HepG2 (cell line): ENCODE data around the gene FNBP1L. TPM values are rescaled to one million over a fixed set of nuclear protein-coding genes. Genes with fewer than 3 reads are reported as not detected.

Experiments used
- ATAC-seq: fragments of 200-7000 bp; cut with Tn5 transposase; 3 replicates; pipeline ENCODE4 v1.9.1; 2020; ENCODE audit warnings: mild to moderate bottlenecking, moderate library complexity
- BruUV-seq: library from RNA; stranded (reverse); fragments of 400-500 nt; replicated peaks from 2 replicates; lab custom pipeline; 2021; lab: Mats Ljungman, UMichigan
- CTCF ChIA-PET: fragments of 300-600 bp; formaldehyde crosslinking; extraction: SDS; loops from one replicate; lab custom pipeline; 2021; ENCODE audit warnings: low total read pairs, inconsistent platforms, low intra/inter-chr PET ratio; lab: Yijun Ruan, JAX
- POLR2A ChIA-PET: fragments of 350-600 bp; sonication (Branson Sonifier 250); formaldehyde crosslinking; loops from one replicate; lab custom pipeline; 2020; ENCODE audit warnings: antibody characterized with exemption, inconsistent platforms; lab: Yijun Ruan, JAX
- DNase-seq: peaks from one replicate; pipeline ENCODE4 v3.0.0-alpha.2; 2015; ENCODE audit warnings: low spot score
- FAIRE-seq: peaks from 3 replicates; lab custom pipeline; 2011; peaks lifted over from hg19 to GRCh38; lab: Jason Lieb, UNC
- H2AFZ ChIP-seq: one replicate; pipeline ENCODE4 v1.6.1; 2011; ENCODE audit warnings: low read length, inconsistent platforms
- H3K27ac ChIP-seq: fragments of 300-600 bp; 3 replicates; pipeline ENCODE4 v1.8.0; 2011; ENCODE audit warnings: mixed run types, mild to moderate bottlenecking, mixed read lengths, low read length, inconsistent platforms; ENCODE audit not compliant: insufficient read depth; ENCODE audit errors: extremely low read length
- H3K27me3 ChIP-seq, 2 experiments: fragments of 200-600 bp in 1 of 2; 2 replicates in 1 of 2; 3 replicates in 1 of 2; pipeline versions ENCODE4 v1.6.0 to v1.8.0; 2011; ENCODE audit warnings: low read length in 2 of 2, mild to moderate bottlenecking in 2 of 2, moderate library complexity in 2 of 2, inconsistent platforms in 1 of 2; ENCODE audit not compliant: insufficient read depth in 2 of 2, control insufficient read depth in 1 of 2
- H3K36me3 ChIP-seq, 2 experiments: fragments of 200-600 bp in 1 of 2; replicated peaks in 1 of 2; 2 replicates in 1 of 2; 3 replicates in 1 of 2; pipeline versions ENCODE4 v1.5.1 to v1.8.0; 2011; ENCODE audit warnings: low read length in 2 of 2, inconsistent platforms in 1 of 2; ENCODE audit not compliant: insufficient read depth in 2 of 2, control insufficient read depth in 1 of 2
- H3K4me1 ChIP-seq: 2 replicates; pipeline ENCODE4 v1.5.1; 2012; ENCODE audit warnings: low read length, inconsistent platforms; ENCODE audit not compliant: insufficient read depth
- H3K4me2 ChIP-seq: 2 replicates; pipeline ENCODE4 v1.6.0; 2011; ENCODE audit warnings: low read depth, low read length, inconsistent platforms
- H3K4me3 ChIP-seq, 3 experiments: fragments of 200-600 bp in 1 of 3; sonication (generic), shearing (Covaris generic) in 1 of 3; replicated peaks in 1 of 3; 2 replicates each; pipeline ENCODE4 v1.5.1; 2011 to 2016; ENCODE audit warnings: low read length in 3 of 3, inconsistent platforms in 2 of 3, low read depth in 2 of 3, mild to moderate bottlenecking in 2 of 3, control low read depth in 1 of 3, mixed read lengths in 1 of 3; ENCODE audit not compliant: insufficient read depth in 1 of 3
- H3K79me2 ChIP-seq: one replicate; pipeline ENCODE4 v1.6.1; 2011; ENCODE audit warnings: low read length, inconsistent platforms; ENCODE audit not compliant: insufficient read depth
- H3K9ac ChIP-seq: 2 replicates; pipeline ENCODE4 v1.6.0; 2011; ENCODE audit warnings: mild to moderate bottlenecking, low read depth, low read length, inconsistent platforms; ENCODE audit not compliant: insufficient read depth
- H3K9me3 ChIP-seq: 2 replicates; pipeline ENCODE4 v1.5.1; 2012; ENCODE audit warnings: mild to moderate bottlenecking, low read length
- H4K20me1 ChIP-seq: 2 replicates; pipeline ENCODE4 v1.6.0; 2011; ENCODE audit warnings: inconsistent platforms, mild to moderate bottlenecking, low read length, moderate library complexity; ENCODE audit not compliant: insufficient read depth
- CREB1 ChIP-seq, 2 experiments: fragments of 450-650 bp in 1 of 2; IDR thresholded peaks; 2 replicates each; pipeline ENCODE4 v1.6.1; 2016 to 2017; ENCODE audit warnings: control low read depth in 1 of 2, mild to moderate bottlenecking in 1 of 2, missing compliant biosample characterization in 1 of 2, missing genetic modification characterization in 1 of 2
- GABPB1 ChIP-seq: IDR thresholded peaks from 2 replicates; pipeline ENCODE4 v1.6.1; 2016; ENCODE audit warnings: mild to moderate bottlenecking, missing genetic modification reagents, moderate library complexity, missing compliant biosample characterization
- GZF1 ChIP-seq: sonication (generic); formaldehyde crosslinking; IDR thresholded peaks from 2 replicates; pipeline ENCODE4 v1.5.1; 2020; ENCODE audit warnings: mild to moderate bottlenecking, missing genetic modification reagents
- KLF15 ChIP-seq: sonication (generic); formaldehyde crosslinking; IDR thresholded peaks from 2 replicates; pipeline ENCODE4 v1.8.1; 2023; ENCODE audit warnings: borderline replicate concordance, mild to moderate bottlenecking, inconsistent platforms, missing genetic modification reagents, mixed read lengths
- MZF1 ChIP-seq: sonication (generic); formaldehyde crosslinking; IDR thresholded peaks from 2 replicates; pipeline ENCODE4 v1.8.1; 2023; ENCODE audit warnings: mild to moderate bottlenecking, missing genetic modification reagents, borderline replicate concordance
- SNRNP70 ChIP-seq: fragments of 200-400 bp; formaldehyde crosslinking; IDR thresholded peaks from 2 replicates; pipeline ENCODE4 v1.6.1; 2017; ENCODE audit warnings: mild to moderate bottlenecking, low read depth, low read length, moderate library complexity
- ZBTB25 ChIP-seq: IDR thresholded peaks from 2 replicates; pipeline ENCODE4 v1.6.1; 2018; ENCODE audit warnings: missing genetic modification reagents
- ZBTB33 ChIP-seq: sonication (generic); formaldehyde crosslinking; IDR thresholded peaks from 2 replicates; pipeline ENCODE4 v1.4.0; 2020; ENCODE audit warnings: missing genetic modification reagents
- ZFP41 ChIP-seq: sonication (generic); formaldehyde crosslinking; IDR thresholded peaks from 2 replicates; pipeline ENCODE4 v1.4.0; 2020; ENCODE audit warnings: mild to moderate bottlenecking, missing genetic modification reagents, borderline replicate concordance
- ZFX ChIP-seq: sonication (generic); formaldehyde crosslinking; IDR thresholded peaks from 2 replicates; pipeline ENCODE4 v1.4.0; 2020; ENCODE audit warnings: mild to moderate bottlenecking, low read depth, missing genetic modification reagents, moderate library complexity
- ZMAT5 ChIP-seq: sonication (generic); formaldehyde crosslinking; IDR thresholded peaks from 2 replicates; pipeline ENCODE4 v1.5.0; 2020; ENCODE audit warnings: mild to moderate bottlenecking, low read depth, missing genetic modification reagents, borderline replicate concordance
- ZNF512 ChIP-seq: sonication (generic); formaldehyde crosslinking; IDR thresholded peaks from 2 replicates; pipeline ENCODE4 v1.4.0; 2020; ENCODE audit warnings: mild to moderate bottlenecking, missing genetic modification reagents
- ZNF775 ChIP-seq: sonication (generic); formaldehyde crosslinking; IDR thresholded peaks from 2 replicates; pipeline ENCODE4 v1.4.0; 2020; ENCODE audit warnings: missing genetic modification reagents, mild to moderate bottlenecking, moderate library complexity, borderline replicate concordance
- WGBS: methylation state at CpG from one replicate; pipeline ENCODE4 v1.1.6; 2017; ENCODE audit warnings: low lambda C conversion rate; 5-methylcytosine and 5-hydroxymethylcytosine counted together
- in situ Hi-C: cut with HindIII; loops from 2 replicates; pipeline ENCODE4 v1.10.0; 2017; ENCODE audit warnings: low pct_unique_long_range_greater_than_20kb; ENCODE audit not compliant: extremely low pct_ligation_motif_present
- intact Hi-C: fragments of 100-400 bp; cut with micrococcal nuclease; formaldehyde crosslinking; loops from one replicate; pipeline ENCODE4 v1.10.0; 2022; ENCODE audit not compliant: unreplicated experiment
- polyA plus RNA-seq, 8 experiments: library from polyadenylated mRNA; depleted of rRNA in 3 of 8; stranded (reverse) in 7 of 8; unstranded in 1 of 8; fragments of >200 nt; fragmentation: Illumina TruSeq in 4 of 8; extraction: Trizol in 4 of 8; gene quantifications; 2 replicates each; pipeline versions ENCODE4 v1.2.1 to v1.2.3, GENCODE V29; 2011 to 2016; ENCODE audit warnings: low read depth in 4 of 8, missing spikeins in 1 of 8, mixed read lengths in 1 of 8; ENCODE audit not compliant: insufficient read depth in 1 of 8
- total RNA-seq, 5 experiments: library from RNA; depleted of rRNA; stranded (reverse); fragments of >200 nt; fragmentation: Illumina TruSeq; extraction: Trizol; gene quantifications; 2 replicates each; pipeline ENCODE4 v1.2.3, GENCODE V29; 2016; ENCODE audit warnings: low read depth in 1 of 5

Gene FNBP1L
- total and polyA plus RNA-seq, 2 of the 13 experiments (the other 11 are each of a cell fraction or from before 2014, with no cell fraction given), result 24.1 to 27.1 TPM

- FAIRE-seq (no peak), DNase-seq (no peak), ATAC-seq (no peak)
- H3K4me1 ChIP-seq, result peaks cover 41% of the 10 kb centered on the region
- H3K36me3 ChIP-seq, result peaks cover 3 to 4% of the 10 kb centered on the region in 2 experiments; a peak in 4 of 5 replicates
- POLR2A ChIA-PET, result interaction anchor here (0.7 kb wide), 1 partner anchor 51 kb away, joined by 5 read pairs; no protein-coding TSS in a partner anchor
- H3K9me3 ChIP-seq, result no peaks in the 10 kb centered on the region
- no peak overlapping the region for H3K4me3 ChIP-seq
- H3K79me2 ChIP-seq, result no peaks in the 10 kb centered on the region
- no peaks in the 10 kb centered on the region for H3K27me3 ChIP-seq
- no peak overlapping the region for H3K9ac ChIP-seq
- H2AFZ ChIP-seq, result no peak overlapping the region
- H3K27ac ChIP-seq, result no peak overlapping the region
- TF ChIP-seq ZFX (CRISPR knock-in tag), result no peak
- TF ChIP-seq SNRNP70, result no peak
- no peak for TF ChIP-seq ZFP41 (CRISPR knock-in tag)
- TF ChIP-seq MZF1 (CRISPR knock-in tag), result no peak
- no peak for TF ChIP-seq ZBTB25 (CRISPR knock-in tag)
- no peak for TF ChIP-seq CREB1 (IDR thresholded peaks at IDR 0.05)
- TF ChIP-seq CREB1 (CRISPR knock-in tag; IDR thresholded peaks at IDR 0.05), result no peak
- no peak for TF ChIP-seq GZF1 (CRISPR knock-in tag)
- TF ChIP-seq, all 625 proteins: peak for 0
- WGBS, result 96% methylated on average over 2 of the region's 2 CpGs
- Histone ChIP-seq H3K4me2 (no peak overlapping the region), H4K20me1 (no peaks in the 10 kb centered on the region)
- in situ Hi-C loops, result no loop called here
- intact Hi-C loops, result no loop called here
- CTCF ChIA-PET, result no interaction called here
- no TSS peak for BruUV-seq
Observed at GRCh38 chr1:93556291-93556690, 108.4 kb downstream of the FNBP1L start.

GRCh38 chr1:93559045-93559444 is 111.1 kb downstream of the FNBP1L start:
- Histone ChIP-seq H3K4me2 (no peak overlapping the region), H3K27me3 (no peaks in the 10 kb centered on the region), H3K79me2 (no peaks in the 10 kb centered on the region), H3K36me3 (peaks cover 3 to 7% of the 10 kb centered on the region in 2 experiments; a peak in 4 of 5 replicates)
- no peak for FAIRE-seq
- POLR2A ChIA-PET, result no interaction called here
- WGBS, result 92% methylated on average over 2 of the region's 2 CpGs
- intact Hi-C loops, result no loop called here
- TF ChIP-seq KLF15 (no peak), ZBTB33 (CRISPR knock-in tag) (no peak), ZMAT5 (CRISPR knock-in tag) (no peak), GABPB1 (CRISPR knock-in tag) (no peak), ZNF775 (no peak), ZNF512 (CRISPR knock-in tag) (no peak)
- TF ChIP-seq, all 625 proteins: peak for 0
- H3K9me3 ChIP-seq, result no peaks in the 10 kb centered on the region
- H3K9ac ChIP-seq, result no peak overlapping the region
- no peak overlapping the region for H3K27ac ChIP-seq
- H3K4me3 ChIP-seq, result no peak overlapping the region
- in situ Hi-C loops, result no loop called here
- peaks cover 14% of the 10 kb centered on the region for H3K4me1 ChIP-seq
- CTCF ChIA-PET, result no interaction called here
- DNase-seq (no peak), ATAC-seq (no peak)
- no peaks in the 10 kb centered on the region for H4K20me1 ChIP-seq
- BruUV-seq, result no TSS peak
- no peak overlapping the region for H2AFZ ChIP-seq
